HEK293T (cell line): ENCODE data around the gene PTPRD.
"Not testable (repeated sequence)": the region's sequence is repeated elsewhere in the genome, so short reads cannot be mapped to it uniquely, and the experiment has no call there.

ENCODE experiments used
- CTCF ChIA-PET: fragments of 350-600 bp; formaldehyde crosslinking; extraction: SDS; loops from one replicate; lab custom pipeline; 2021; ENCODE audit warnings: antibody characterized with exemption, inconsistent platforms; lab: Yijun Ruan, JAX
- POLR2A ChIA-PET: fragments of 350-600 bp; formaldehyde crosslinking; extraction: SDS; loops from one replicate; lab custom pipeline; 2020; ENCODE audit warnings: antibody characterized with exemption, inconsistent platforms; lab: Yijun Ruan, JAX
- DNase-seq: peaks from one replicate; pipeline ENCODE4 v3.0.0; 2012; ENCODE audit warnings: mixed read lengths; ENCODE audit errors: extremely low spot score
- ARNT ChIP-seq: fragments of 450-650 bp; IDR thresholded peaks from 2 replicates; pipeline ENCODE4 v1.6.1; 2017; ENCODE audit warnings: mild to moderate bottlenecking
- BHLHE40 ChIP-seq: fragments of 450-650 bp; IDR thresholded peaks from 2 replicates; pipeline ENCODE4 v1.6.1; 2016; ENCODE audit warnings: mild to moderate bottlenecking, moderate library complexity, borderline replicate concordance
- CTBP1 ChIP-seq: fragments of 450-650 bp; IDR thresholded peaks from 2 replicates; pipeline ENCODE4 v1.6.1; 2016; ENCODE audit warnings: borderline replicate concordance
- ELF4 ChIP-seq: fragments of 450-650 bp; IDR thresholded peaks from 2 replicates; pipeline ENCODE4 v1.6.1; 2017; ENCODE audit warnings: antibody characterized with exemption
- FOXA1 ChIP-seq: fragments of 450-650 bp; IDR thresholded peaks from 2 replicates; pipeline ENCODE4 v1.6.1; 2016; ENCODE audit warnings: mild to moderate bottlenecking
- FOXK2 ChIP-seq: fragments of 450-650 bp; IDR thresholded peaks from 2 replicates; pipeline ENCODE4 v1.6.1; 2016; ENCODE audit warnings: mild to moderate bottlenecking
- FOXM1 ChIP-seq: fragments of 450-650 bp; IDR thresholded peaks from 2 replicates; pipeline ENCODE4 v1.6.1; 2017; ENCODE audit warnings: mild to moderate bottlenecking, borderline replicate concordance
- HDGF ChIP-seq: fragments of 450-650 bp; IDR thresholded peaks from 2 replicates; pipeline ENCODE4 v1.6.1; 2017; ENCODE audit warnings: antibody characterized with exemption, borderline replicate concordance
- L3MBTL2 ChIP-seq: fragments of 450-650 bp; conservative IDR thresholded peaks from 2 replicates; pipeline ENCODE4 v1.6.1; 2016; ENCODE audit warnings: mild to moderate bottlenecking
- LEF1 ChIP-seq: fragments of 450-650 bp; IDR thresholded peaks from 2 replicates; pipeline ENCODE4 v1.6.1; 2017; ENCODE audit warnings: mild to moderate bottlenecking, borderline replicate concordance
- NFRKB ChIP-seq: fragments of 450-650 bp; IDR thresholded peaks from 2 replicates; pipeline ENCODE4 v1.6.1; 2016; ENCODE audit warnings: mild to moderate bottlenecking, moderate library complexity
- PKNOX1 ChIP-seq: fragments of 450-650 bp; IDR thresholded peaks from 2 replicates; pipeline ENCODE4 v1.6.1; 2016
- SP1 ChIP-seq: fragments of 450-650 bp; IDR thresholded peaks from 2 replicates; pipeline ENCODE4 v1.6.1; 2017
- SUZ12 ChIP-seq: fragments of 450-650 bp; IDR thresholded peaks from 2 replicates; pipeline ENCODE4 v1.6.1; 2016; ENCODE audit warnings: mild to moderate bottlenecking
- TARDBP ChIP-seq: fragments of 450-650 bp; IDR thresholded peaks from 2 replicates; pipeline ENCODE4 v1.6.1; 2016
- ZNF384 ChIP-seq: fragments of 450-650 bp; IDR thresholded peaks from 2 replicates; pipeline ENCODE4 v1.6.1; 2016

The PTPRD gene

GRCh38 chr9:9112001-9112720 lies 1500.6 kb downstream of the PTPRD start:
- TF ChIP-seq LEF1 (no peak), FOXA1 (no peak), BHLHE40 (no peak), SP1 (no peak), FOXM1 (no peak), ELF4 (no peak), CTBP1 (no peak), HDGF (no peak)
- ChIA-PET POLR2A (no interaction called here), CTCF (no interaction called here)
- DNase-seq = no peak

- TF ChIP-seq ARNT (no peak), FOXK2 (no peak), NFRKB (no peak), TARDBP (no peak), FOXM1 (no peak), FOXA1 (no peak)
- CTCF ChIA-PET = no interaction called here
- DNase-seq = no peak
- POLR2A ChIA-PET = no interaction called here
Observed at GRCh38 chr9:9108641-9109040, 1504.2 kb downstream of the PTPRD start.

- TF ChIP-seq PKNOX1 = no peak
- no peak for TF ChIP-seq L3MBTL2
- TF ChIP-seq SUZ12 = no peak
- TF ChIP-seq BHLHE40 = no peak
- no peak for TF ChIP-seq FOXK2
- TF ChIP-seq ARNT = no peak
- TF ChIP-seq NFRKB = no peak
- TF ChIP-seq ZNF384 = no peak
- TF ChIP-seq CTBP1 = no peak
- no peak for TF ChIP-seq HDGF
- TF ChIP-seq ELF4 = no peak
- TF ChIP-seq LEF1 = no peak
- TF ChIP-seq SP1 = no peak
- TF ChIP-seq TARDBP = no peak
- no peak for TF ChIP-seq FOXA1
- no peak for TF ChIP-seq FOXM1
- ChIA-PET CTCF (no interaction called here), POLR2A (no interaction called here)
- no peak for DNase-seq
Observed at GRCh38 chr9:9102295-9102694, 1510.5 kb downstream of the PTPRD start.

GRCh38 chr9:9100070-9100469 lies 1512.7 kb downstream of the PTPRD start:
- TF ChIP-seq HDGF = no peak
- TF ChIP-seq TARDBP = no peak
- TF ChIP-seq CTBP1 = no peak
- TF ChIP-seq LEF1 = no peak
- TF ChIP-seq NFRKB = no peak
- no peak for TF ChIP-seq ARNT
- TF ChIP-seq BHLHE40 = no peak
- TF ChIP-seq FOXM1 = no peak
- no peak for TF ChIP-seq ELF4
- TF ChIP-seq FOXA1 = no peak
- no peak for TF ChIP-seq FOXK2
- TF ChIP-seq L3MBTL2 = no peak
- TF ChIP-seq PKNOX1 = no peak
- CTCF ChIA-PET = no interaction called here
- POLR2A ChIA-PET = no interaction called here
- no peak for DNase-seq

- ChIA-PET CTCF (no interaction called here), POLR2A (no interaction called here)
- no peak for TF ChIP-seq TARDBP
- no peak for TF ChIP-seq HDGF
- no peak for TF ChIP-seq CTBP1
- TF ChIP-seq ELF4 = no peak
- no peak for TF ChIP-seq BHLHE40
- no peak for TF ChIP-seq FOXK2
- TF ChIP-seq FOXA1 = no peak
- no peak for TF ChIP-seq SP1
- TF ChIP-seq L3MBTL2 = no peak
- TF ChIP-seq FOXM1 = no peak
- TF ChIP-seq ARNT = no peak
- TF ChIP-seq LEF1 = no peak
- no peak for TF ChIP-seq ZNF384
- no peak for TF ChIP-seq NFRKB
- no peak for DNase-seq
Observed at GRCh38 chr9:9099646-9100045, 1513.2 kb downstream of the PTPRD start.

- CTCF ChIA-PET, POLR2A ChIA-PET: not testable (repeated sequence)
Observed at GRCh38 chr9:9097254-9097653, 1515.5 kb downstream of the PTPRD start.

GRCh38 chr9:9091387-9091786 lies 1521.4 kb downstream of the PTPRD start:
- ChIA-PET CTCF (no interaction called here), POLR2A (no interaction called here)
- TF ChIP-seq FOXM1 = no peak
- no peak for TF ChIP-seq SP1
- no peak for TF ChIP-seq LEF1
- no peak for TF ChIP-seq TARDBP
- no peak for TF ChIP-seq ZNF384
- TF ChIP-seq NFRKB = no peak
- no peak for TF ChIP-seq BHLHE40
- no peak for TF ChIP-seq HDGF
- TF ChIP-seq ARNT = no peak
- TF ChIP-seq SUZ12 = no peak
- TF ChIP-seq L3MBTL2 = no peak
- no peak for TF ChIP-seq PKNOX1
- TF ChIP-seq CTBP1 = no peak
- TF ChIP-seq FOXK2 = no peak

More at GRCh38 chr9:9097254-9097653, 1515.5 kb downstream of the PTPRD start:
- DNase-seq = not testable (repeated sequence)

More at GRCh38 chr9:9091387-9091786, 1521.4 kb downstream of the PTPRD start:
- DNase-seq = no peak
